Activated T-cell treated with anti-CD3 and anti-CD28 coated beads, Interleukin-2, amount 50 U/mL, for 4 hours (primary cell): Measurements from ENCODE around the gene BEND5. TPM values are rescaled to one million over a fixed set of nuclear protein-coding genes. Genes with fewer than 3 reads are reported as not detected.

ENCODE experiments used
- ATAC-seq, 2 donors: fragments of 200-7000 bp; cut with Tn5 transposase; one replicate each; pipeline ENCODE4 v1.10.0; 2021
- DNase-seq: peaks from one replicate; pipeline ENCODE4 v3.0.0-alpha.2; 2020
- H3K27me3 Mint-ChIP-seq: one replicate; pipeline ENCODE4 v1.8.0; 2021; ENCODE audit warnings: low read depth, mixed read lengths
- H3K36me3 Mint-ChIP-seq: one replicate; pipeline ENCODE4 v1.8.0; 2022; ENCODE audit warnings: mixed read lengths; ENCODE audit not compliant: insufficient read depth
- H3K4me1 Mint-ChIP-seq: one replicate; pipeline ENCODE4 v1.8.0; 2021; ENCODE audit warnings: low read depth, mixed read lengths
- H3K4me3 Mint-ChIP-seq: one replicate; pipeline ENCODE4 v1.8.0; 2021; ENCODE audit warnings: mild to moderate bottlenecking, moderate library complexity, mixed read lengths
- H3K9me3 Mint-ChIP-seq: one replicate; pipeline ENCODE4 v1.8.0; 2021; ENCODE audit warnings: mixed read lengths
- total RNA-seq, 3 donors: library from RNA; stranded (reverse); gene quantifications; one replicate each; pipeline ENCODE4 v1.2.1, GENCODE V29; 2021

Gene BEND5
- total RNA-seq, 3 donors from 2014 or later = 0.46 to 1.4 (median 0.95) TPM

DNA sequence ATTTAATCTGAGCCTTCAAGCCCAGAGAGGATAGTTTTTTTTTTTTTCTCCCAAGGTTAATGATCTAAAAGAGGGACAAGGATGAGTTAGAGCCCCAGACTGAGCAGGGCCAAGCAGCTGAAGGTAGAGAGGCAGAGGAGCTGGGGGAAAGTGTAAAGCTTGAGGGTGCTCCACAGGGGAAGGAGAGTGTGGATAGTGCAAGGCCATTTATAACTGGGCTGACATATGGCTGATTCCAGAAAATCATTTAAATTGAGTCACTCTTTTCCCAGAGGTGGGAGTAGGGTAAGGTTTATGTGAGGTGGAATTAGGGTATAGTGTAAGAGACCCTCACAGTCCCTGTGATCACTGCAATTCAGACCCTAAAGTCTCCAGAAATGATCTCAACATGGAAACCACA lies 55.8 kb downstream of the BEND5 start:
- no peak for ATAC-seq
- Mint-ChIP-seq H3K9me3 (no peaks in the 10 kb centered on the region), H3K36me3 (no peaks in the 10 kb centered on the region), H3K4me1 (no peaks in the 10 kb centered on the region), H3K27me3 (no peaks in the 10 kb centered on the region), H3K4me3 (no peak overlapping the region)
- no peak for DNase-seq

- H3K4me1 Mint-ChIP-seq = no peaks in the 10 kb centered on the region
- no peaks in the 10 kb centered on the region for H3K9me3 Mint-ChIP-seq
- H3K27me3 Mint-ChIP-seq = no peaks in the 10 kb centered on the region
- no peak for ATAC-seq
- no peaks in the 10 kb centered on the region for H3K36me3 Mint-ChIP-seq
- no peak overlapping the region for H3K4me3 Mint-ChIP-seq
- no peak for DNase-seq
Measured at GRCh38 chr1:48718705-48719104, 58.0 kb downstream of the BEND5 start.

DNA sequence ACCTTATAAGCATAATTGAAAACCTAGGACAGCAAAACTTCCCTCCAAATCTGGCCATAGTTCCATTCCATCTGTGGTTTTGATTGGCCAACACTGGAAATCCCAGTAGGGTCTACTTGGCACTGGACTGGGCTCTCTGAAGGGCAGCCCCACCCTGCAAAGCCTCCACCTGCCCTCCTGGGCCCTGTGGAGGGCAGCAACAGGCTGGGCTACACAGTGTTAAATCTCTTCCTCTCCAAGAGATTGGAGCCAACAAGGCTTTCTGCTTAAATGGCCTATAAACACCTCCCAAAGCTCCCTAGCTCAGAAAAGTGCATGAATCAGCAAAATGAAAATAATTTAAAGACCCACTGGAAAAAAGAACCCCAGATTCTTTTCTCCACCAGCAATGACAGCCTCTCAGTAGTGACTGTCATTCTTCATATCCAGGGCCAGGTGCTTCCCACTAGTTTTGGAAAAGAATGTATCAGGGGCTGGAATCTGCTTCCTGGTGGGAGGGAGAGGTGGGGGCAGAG lies 58.5 kb downstream of the BEND5 start:
- DNase-seq (no peak), ATAC-seq (no peak)
- no peaks in the 10 kb centered on the region for H3K27me3 Mint-ChIP-seq
- H3K4me1 Mint-ChIP-seq = no peaks in the 10 kb centered on the region
- H3K4me3 Mint-ChIP-seq = no peak overlapping the region
- no peaks in the 10 kb centered on the region for H3K9me3 Mint-ChIP-seq
- no peaks in the 10 kb centered on the region for H3K36me3 Mint-ChIP-seq

DNA sequence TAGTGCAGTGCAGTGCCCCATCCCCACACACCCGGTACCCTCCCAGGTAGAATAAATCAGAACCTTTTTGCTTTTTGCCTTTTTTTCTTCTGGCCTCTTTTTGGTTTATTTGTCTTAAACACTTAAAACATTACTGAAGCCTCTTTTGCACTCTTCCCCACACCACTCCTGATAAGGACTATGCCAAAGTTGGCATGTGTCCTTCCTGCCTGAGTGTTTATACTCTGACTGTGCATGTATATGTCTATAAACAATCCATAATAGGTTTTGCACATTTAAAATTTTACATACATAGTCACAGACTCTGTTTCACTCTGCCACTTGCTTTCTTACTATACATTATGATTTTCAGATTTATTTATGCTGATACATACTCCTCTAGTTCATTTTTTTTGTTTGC lies 59.6 kb downstream of the BEND5 start:
- Mint-ChIP-seq H3K36me3 (no peaks in the 10 kb centered on the region), H3K27me3 (no peaks in the 10 kb centered on the region), H3K4me3 (no peak overlapping the region), H3K9me3 (no peaks in the 10 kb centered on the region), H3K4me1 (no peaks in the 10 kb centered on the region)
- DNase-seq (no peak), ATAC-seq (no peak)

GRCh38 chr1:48715921-48716320 lies 60.8 kb downstream of the BEND5 start:
- Mint-ChIP-seq H3K4me3 (no peak overlapping the region), H3K9me3 (no peaks in the 10 kb centered on the region), H3K36me3 (no peaks in the 10 kb centered on the region), H3K27me3 (no peaks in the 10 kb centered on the region), H3K4me1 (no peaks in the 10 kb centered on the region)
- ATAC-seq = no peak
- no peak for DNase-seq

GRCh38 chr1:48710915-48711314 lies 65.8 kb downstream of the BEND5 start:
- Mint-ChIP-seq H3K4me1 (no peaks in the 10 kb centered on the region), H3K4me3 (no peak overlapping the region), H3K9me3 (no peaks in the 10 kb centered on the region), H3K27me3 (no peaks in the 10 kb centered on the region), H3K36me3 (no peaks in the 10 kb centered on the region)
- ATAC-seq (no peak), DNase-seq (no peak)

DNA sequence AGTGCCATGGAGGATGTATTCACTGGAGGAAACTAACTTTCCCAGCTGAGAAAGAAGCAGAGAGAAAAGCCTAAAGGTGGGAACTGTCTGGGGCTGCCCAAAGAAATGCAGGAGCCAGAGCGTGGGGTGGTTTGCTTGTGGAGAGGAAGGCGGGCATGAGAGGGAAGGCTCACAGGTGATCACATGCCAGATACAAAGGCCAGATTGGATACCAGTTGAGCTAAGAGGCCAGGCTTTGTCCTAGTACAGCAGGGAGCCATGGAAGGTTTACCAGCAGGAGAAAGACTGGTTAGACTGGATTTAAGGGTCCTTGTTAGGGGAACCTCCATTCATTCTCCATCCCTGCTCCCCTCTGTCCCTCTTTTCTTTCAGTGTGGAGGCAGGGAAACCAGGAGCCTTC lies 66.4 kb downstream of the BEND5 start:
- H3K4me1 Mint-ChIP-seq = no peaks in the 10 kb centered on the region

GRCh38 chr1:48704736-48705135 lies 72.0 kb downstream of the BEND5 start:
- H3K4me1 Mint-ChIP-seq = no peaks in the 10 kb centered on the region
- H3K36me3 Mint-ChIP-seq = no peaks in the 10 kb centered on the region
- H3K27me3 Mint-ChIP-seq = peaks cover 8% of the 10 kb centered on the region
- DNase-seq (no peak), ATAC-seq (no peak)
- H3K9me3 Mint-ChIP-seq = no peaks in the 10 kb centered on the region
- no peak overlapping the region for H3K4me3 Mint-ChIP-seq

More for the DNA sequence above, 66.4 kb downstream of the BEND5 start:
- Mint-ChIP-seq H3K27me3 (no peaks in the 10 kb centered on the region), H3K36me3 (no peaks in the 10 kb centered on the region), H3K4me3 (no peak overlapping the region), H3K9me3 (no peaks in the 10 kb centered on the region)
- ATAC-seq (no peak), DNase-seq (no peak)

- Mint-ChIP-seq H3K36me3 (no peaks in the 10 kb centered on the region), H3K27me3 (peaks cover 11% of the 10 kb centered on the region), H3K4me3 (no peak overlapping the region), H3K4me1 (no peaks in the 10 kb centered on the region), H3K9me3 (no peaks in the 10 kb centered on the region)
- ATAC-seq (no peak), DNase-seq (no peak)
Measured at GRCh38 chr1:48701445-48701844, 75.2 kb downstream of the BEND5 start.

- no peak for ATAC-seq
- DNase-seq = peak; percentile 31
- H3K4me3 Mint-ChIP-seq = no peak overlapping the region
- no peaks in the 10 kb centered on the region for H3K9me3 Mint-ChIP-seq
- no peaks in the 10 kb centered on the region for H3K4me1 Mint-ChIP-seq
- H3K27me3 Mint-ChIP-seq = peaks cover 11% of the 10 kb centered on the region
- no peaks in the 10 kb centered on the region for H3K36me3 Mint-ChIP-seq
Measured at GRCh38 chr1:48697066-48697707, 79.5 kb downstream of the BEND5 start.

DNA sequence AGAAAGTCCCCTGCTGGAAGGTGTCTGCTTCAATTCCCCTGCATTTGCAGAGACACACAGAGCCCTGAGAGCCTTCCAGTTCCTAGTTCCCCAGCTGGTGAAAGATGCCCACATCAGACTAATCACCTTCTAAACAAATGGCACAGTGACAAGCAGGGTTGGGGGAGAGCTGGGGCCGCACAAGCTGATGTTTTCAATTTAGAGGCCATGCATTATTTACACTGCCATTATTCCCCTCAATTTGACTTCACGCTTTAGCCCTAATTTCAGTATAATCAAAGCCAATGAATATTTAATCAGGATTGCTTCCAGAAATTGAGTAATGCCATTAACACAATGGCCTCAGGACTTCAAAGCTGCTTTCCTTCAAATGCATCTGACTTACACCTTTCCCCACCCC lies 81.5 kb downstream of the BEND5 start:
- Mint-ChIP-seq H3K4me3 (no peak overlapping the region), H3K9me3 (no peaks in the 10 kb centered on the region), H3K27me3 (peaks cover 3% of the 10 kb centered on the region), H3K4me1 (no peaks in the 10 kb centered on the region), H3K36me3 (no peaks in the 10 kb centered on the region)
- ATAC-seq = no peak
- no peak for DNase-seq

GRCh38 chr1:48693674-48694320 lies 82.9 kb downstream of the BEND5 start:
- ATAC-seq = no peak
- Mint-ChIP-seq H3K9me3 (no peaks in the 10 kb centered on the region), H3K4me3 (no peak overlapping the region), H3K36me3 (no peaks in the 10 kb centered on the region), H3K4me1 (no peaks in the 10 kb centered on the region), H3K27me3 (peaks cover 3% of the 10 kb centered on the region)
- no peak for DNase-seq

GRCh38 chr1:48693180-48693579 lies 83.5 kb downstream of the BEND5 start:
- DNase-seq (no peak), ATAC-seq (no peak)
- H3K27me3 Mint-ChIP-seq = peaks cover 3% of the 10 kb centered on the region
- H3K4me1 Mint-ChIP-seq = no peaks in the 10 kb centered on the region
- no peaks in the 10 kb centered on the region for H3K36me3 Mint-ChIP-seq
- no peaks in the 10 kb centered on the region for H3K9me3 Mint-ChIP-seq
- no peak overlapping the region for H3K4me3 Mint-ChIP-seq

DNA sequence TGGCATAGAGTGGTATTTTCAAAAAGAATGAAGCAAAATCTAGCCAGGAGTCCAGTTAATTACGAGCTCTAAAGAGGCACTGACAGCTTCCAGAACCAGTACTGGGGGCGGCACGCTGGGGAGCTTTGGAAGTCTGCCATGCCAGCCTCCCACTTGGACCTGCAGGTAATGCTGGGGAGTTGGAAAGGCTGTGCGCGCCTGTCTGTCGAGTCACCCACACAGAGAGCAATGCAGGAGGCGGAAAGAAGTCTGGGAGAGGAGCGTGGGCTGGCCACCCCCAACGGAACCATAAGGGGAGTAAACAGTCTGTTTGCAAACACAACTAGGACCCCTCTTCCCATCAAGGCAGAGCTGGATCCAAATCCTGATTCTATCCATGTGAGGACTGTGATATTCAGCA lies 84.5 kb downstream of the BEND5 start:
- Mint-ChIP-seq H3K4me1 (no peaks in the 10 kb centered on the region), H3K9me3 (no peaks in the 10 kb centered on the region), H3K4me3 (no peak overlapping the region), H3K27me3 (peaks cover 3% of the 10 kb centered on the region), H3K36me3 (no peaks in the 10 kb centered on the region)
- DNase-seq (no peak), ATAC-seq (no peak)

- Mint-ChIP-seq H3K9me3 (no peaks in the 10 kb centered on the region), H3K27me3 (no peaks in the 10 kb centered on the region), H3K4me1 (no peaks in the 10 kb centered on the region), H3K36me3 (no peaks in the 10 kb centered on the region), H3K4me3 (no peak overlapping the region)
- ATAC-seq = no peak
- no peak for DNase-seq
Measured at GRCh38 chr1:48691429-48692001, 85.2 kb downstream of the BEND5 start.
